Spleen (tissue), 11 donors: ENCODE data around the gene ARF1. TPM values are rescaled to one million over a fixed set of nuclear protein-coding genes. Genes with fewer than 3 reads are reported as not detected.

Source experiments
- DNase-seq: peaks from one replicate; pipeline ENCODE4 v3.0.0-alpha.2; 2020
- H3K27ac ChIP-seq, 8 donors: fragments of 200-600 bp; sonication (generic) in 7 of 8; 1 replicate in 4 of 8; 2 replicates in 4 of 8; pipeline versions ENCODE4 v1.5.0 to v1.8.0; 2016 to 2021; ENCODE audit warnings: inconsistent platforms in 4 of 8, mild to moderate bottlenecking in 4 of 8, moderate library complexity in 1 of 8
- H3K27me3 ChIP-seq, 7 donors: fragments of 200-600 bp; sonication (generic) in 6 of 7; replicated peaks in 1 of 7; 1 replicate in 4 of 7; 2 replicates in 3 of 7; pipeline versions ENCODE4 v1.5.0 to v1.8.0; 2016 to 2021; ENCODE audit warnings: inconsistent platforms in 3 of 7, mild to moderate bottlenecking in 1 of 7
- H3K36me3 ChIP-seq, 6 donors: fragments of 200-600 bp; sonication (generic) in 5 of 6; 1 replicate in 4 of 6; 2 replicates in 2 of 6; pipeline versions ENCODE4 v1.5.0 to v1.8.0; 2016 to 2021; ENCODE audit warnings: inconsistent platforms in 2 of 6
- H3K4me1 ChIP-seq, 6 donors: fragments of 200-600 bp; sonication (generic) in 5 of 6; 1 replicate in 3 of 6; 2 replicates in 3 of 6; pipeline versions ENCODE4 v1.5.0 to v1.8.0; 2016 to 2021; ENCODE audit warnings: inconsistent platforms in 3 of 6
- H3K4me3 ChIP-seq, 8 donors: fragments of 200-600 bp; sonication (generic) in 7 of 8; 1 replicate in 4 of 8; 2 replicates in 4 of 8; pipeline versions ENCODE4 v1.5.0 to v1.8.0; 2016 to 2021; ENCODE audit warnings: inconsistent platforms in 4 of 8, mild to moderate bottlenecking in 4 of 8, moderate library complexity in 2 of 8
- H3K9me3 ChIP-seq, 8 donors: fragments of 200-600 bp; sonication (generic) in 7 of 8; 1 replicate in 4 of 8; 2 replicates in 4 of 8; pipeline versions ENCODE4 v1.5.0 to v1.8.0; 2016 to 2021; ENCODE audit warnings: inconsistent platforms in 4 of 8
- POLR2A ChIP-seq, 3 donors: fragments of 450-650 bp; IDR thresholded peaks; one replicate each; pipeline ENCODE4 v1.5.1; 2017; ENCODE audit warnings: antibody characterized with exemption in 3 of 3, mild to moderate bottlenecking in 1 of 3
- POLR2AphosphoS5 ChIP-seq, 3 donors: sonication (generic); formaldehyde crosslinking; IDR thresholded peaks; one replicate each; pipeline ENCODE4 v1.5.1; 2017; ENCODE audit warnings: antibody characterized with exemption in 3 of 3
- WGBS, 5 donors: extraction: QIAGEN DNeasy Blood & Tissue Kit in 3 of 5; methylation state at CpG; one replicate each; pipeline versions ENCODE4 v1.1.5 to v1.1.7; 2013 to 2018; 5-methylcytosine and 5-hydroxymethylcytosine counted together
- intact Hi-C: fragments of 100-400 bp; cut with DNase I; formaldehyde crosslinking; loops from one replicate; pipeline ENCODE4 v1.15.0; 2023; ENCODE audit warnings: low total_unique reads
- polyA plus RNA-seq, 3 donors: library from polyadenylated mRNA; stranded (reverse); fragments of 200-250 nt; gene quantifications; one replicate each; pipeline ENCODE4 v1.2.1, GENCODE V29; 2013
- total RNA-seq, 7 donors: library from RNA; depleted of rRNA in 3 of 7; stranded (reverse); fragments of >200 nt in 3 of 7; fragmentation: NEBNext Ultra II Directional in 4 of 7; extraction: Animal tissue kit (Norgen Biotek cat#: 25700) in 4 of 7; gene quantifications; one replicate each; pipeline versions ENCODE4 v1.1.0 to v1.2.1, GENCODE V29; 2016 to 2021
- TF ChIP-seq, protein P1 (sequence below), 11 experiments: fragments of 200-600 bp in 7 of 11; fragments of 450-650 bp in 4 of 11; sonication (generic) in 4 of 11; IDR thresholded peaks in 8 of 11; conservative IDR thresholded peaks in 3 of 11; 1 replicate in 7 of 11; 2 replicates in 4 of 11; pipeline versions ENCODE4 v1.4.0 to v1.8.0; 2016 to 2021; ENCODE audit warnings: antibody characterized with exemption in 11 of 11, inconsistent platforms in 4 of 11, mild to moderate bottlenecking in 1 of 11
- donor health status: healthy with polysubstance abuse.
- donor health status: DM: no; HTN: no; CAD: no; lungs with moderate emphysema.
- donor health status: DM: no; HTN: no; CAD: no.
- donor health status: Bipolar disorder and iron deficiency.
- donor health status: healthy.
- donor health status: DM: no; HTN: no; CAD: no.
- donor health status: DM: yes; HTN: yes; CAD: no.

The ARF1 gene
- total and polyA plus RNA-seq, 10 donors, result 150 to 387 (median 324) TPM

- Histone ChIP-seq H3K36me3 (peaks cover 0 to 66% (median 35%) of the 10 kb centered on the region in 6 donors), H3K27me3 (no peaks in the 10 kb centered on the region), H3K4me1 (peaks cover 36 to 90% (median 66%) of the 10 kb centered on the region in 6 donors), H3K4me3 (no peak overlapping the region), H3K27ac (peak overlapping the region in 1 of 8 donors; percentile 99), H3K9me3 (no peaks in the 10 kb centered on the region)
- TF ChIP-seq, protein P1, sequence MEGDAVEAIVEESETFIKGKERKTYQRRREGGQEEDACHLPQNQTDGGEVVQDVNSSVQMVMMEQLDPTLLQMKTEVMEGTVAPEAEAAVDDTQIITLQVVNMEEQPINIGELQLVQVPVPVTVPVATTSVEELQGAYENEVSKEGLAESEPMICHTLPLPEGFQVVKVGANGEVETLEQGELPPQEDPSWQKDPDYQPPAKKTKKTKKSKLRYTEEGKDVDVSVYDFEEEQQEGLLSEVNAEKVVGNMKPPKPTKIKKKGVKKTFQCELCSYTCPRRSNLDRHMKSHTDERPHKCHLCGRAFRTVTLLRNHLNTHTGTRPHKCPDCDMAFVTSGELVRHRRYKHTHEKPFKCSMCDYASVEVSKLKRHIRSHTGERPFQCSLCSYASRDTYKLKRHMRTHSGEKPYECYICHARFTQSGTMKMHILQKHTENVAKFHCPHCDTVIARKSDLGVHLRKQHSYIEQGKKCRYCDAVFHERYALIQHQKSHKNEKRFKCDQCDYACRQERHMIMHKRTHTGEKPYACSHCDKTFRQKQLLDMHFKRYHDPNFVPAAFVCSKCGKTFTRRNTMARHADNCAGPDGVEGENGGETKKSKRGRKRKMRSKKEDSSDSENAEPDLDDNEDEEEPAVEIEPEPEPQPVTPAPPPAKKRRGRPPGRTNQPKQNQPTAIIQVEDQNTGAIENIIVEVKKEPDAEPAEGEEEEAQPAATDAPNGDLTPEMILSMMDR (IDR thresholded peaks at IDR 0.05 in 8 of 11, conservative IDR thresholded peaks at IDR 0.05 in 3 of 11), result no peak
- TF ChIP-seq POLR2A (IDR thresholded peaks at IDR 0.05) (no peak), POLR2AphosphoS5 (IDR thresholded peaks at IDR 0.05) (no peak)
- no peak for DNase-seq
- 91 to 94% (median 91%) methylated on average over 12 of the region's 12 CpGs for WGBS, 5 donors
- intact Hi-C loops, result no loop called here
Observed at GRCh38 chr1:228143480-228144192, 61.1 kb downstream of the ARF1 start.

DNA sequence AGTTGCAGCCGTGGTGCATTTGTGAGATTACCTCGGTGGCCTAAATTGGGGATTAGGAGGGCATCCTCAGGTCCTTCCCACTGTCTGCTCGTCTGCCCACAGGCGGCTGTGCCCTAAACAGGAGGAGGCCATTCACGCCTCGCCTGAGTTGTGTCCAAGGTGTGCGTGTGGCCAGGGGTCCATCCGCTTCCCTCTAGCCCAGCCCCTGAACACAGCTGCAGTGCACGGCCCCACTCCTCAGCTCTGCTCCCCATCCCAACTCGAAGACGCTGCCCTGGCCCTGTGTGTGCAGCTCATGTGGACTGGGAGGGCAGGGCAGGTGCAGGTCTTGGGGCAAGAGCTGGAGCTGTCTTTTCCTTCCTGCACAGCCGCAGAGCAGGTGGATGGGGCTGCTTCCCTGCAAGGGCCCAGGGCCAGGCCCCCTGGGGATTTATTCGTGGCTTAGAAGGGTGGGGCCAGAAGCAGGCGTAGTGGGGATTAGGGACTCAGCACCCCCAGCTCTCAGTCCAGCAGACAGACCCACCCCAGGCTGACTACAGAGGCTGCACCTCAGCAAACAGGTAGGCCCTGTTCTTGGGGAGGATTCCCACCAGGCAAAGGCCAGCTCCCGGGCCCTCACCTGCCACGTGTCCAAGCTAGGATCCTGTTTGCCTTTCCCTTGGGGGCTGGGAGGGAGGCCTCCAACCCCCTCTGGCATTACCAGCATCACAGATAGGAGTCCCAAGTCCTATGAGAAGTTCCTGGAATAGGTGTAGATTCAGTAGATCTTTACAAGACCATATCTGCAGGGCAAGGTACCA, 61.9 kb downstream of the ARF1 start:
- no peaks in the 10 kb centered on the region for H3K9me3 ChIP-seq
- whole genome bisulfite sequencing, 5 donors, result 70 to 84% (median 80%) methylated on average over 10 to 16 of the region's 16 CpGs
- no peak for DNase-seq
- H3K4me1 ChIP-seq, result peaks cover 43 to 90% (median 72%) of the 10 kb centered on the region in 6 donors
- no peak overlapping the region for H3K27ac ChIP-seq
- intact Hi-C loops, result no loop called here
- H3K4me3 ChIP-seq, result no peak overlapping the region
- TF ChIP-seq POLR2AphosphoS5 (IDR thresholded peaks at IDR 0.05), result peak in 1 of 3 donors; percentile 14
- no peak for TF ChIP-seq POLR2A (IDR thresholded peaks at IDR 0.05)
- H3K27me3 ChIP-seq, result no peaks in the 10 kb centered on the region
- peaks cover 0 to 74% (median 42%) of the 10 kb centered on the region in 6 donors for H3K36me3 ChIP-seq

DNA sequence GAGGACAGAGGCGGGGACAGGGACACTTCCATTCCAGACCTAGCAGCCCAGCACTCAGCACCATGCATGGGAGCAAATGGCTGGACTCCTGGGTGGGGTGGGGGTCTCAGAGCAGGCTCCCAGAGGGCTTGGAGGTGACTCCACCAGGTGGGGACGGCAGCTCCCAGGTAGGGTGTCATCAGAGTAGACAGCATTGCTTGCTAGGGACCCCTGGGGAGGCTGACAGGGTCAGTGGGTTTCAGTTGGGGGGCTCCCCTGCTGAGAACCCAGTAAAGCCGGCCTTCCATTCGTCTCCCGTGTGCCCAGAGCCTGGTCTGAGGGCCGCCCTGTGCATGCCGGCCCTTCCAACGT, 62.5 kb downstream of the ARF1 start:
- Histone ChIP-seq H3K4me1 (peaks cover 43 to 94% (median 75%) of the 10 kb centered on the region in 6 donors), H3K27me3 (no peaks in the 10 kb centered on the region), H3K4me3 (no peak overlapping the region), H3K9me3 (no peaks in the 10 kb centered on the region), H3K27ac (no peak overlapping the region), H3K36me3 (peaks cover 0 to 79% (median 45%) of the 10 kb centered on the region in 6 donors)
- TF ChIP-seq POLR2AphosphoS5 (IDR thresholded peaks at IDR 0.05) (no peak), POLR2A (IDR thresholded peaks at IDR 0.05) (no peak)
- TF ChIP-seq, protein P1 (IDR thresholded peaks at IDR 0.05 in 8 of 11, conservative IDR thresholded peaks at IDR 0.05 in 3 of 11), result no peak
- intact Hi-C loops, result no loop called here
- WGBS, 5 donors, result 88 to 96% (median 94%) methylated on average over 3 to 8 of the region's 8 CpGs
- DNase-seq, result no peak

GRCh38 chr1:228145463-228146416, 63.2 kb downstream of the ARF1 start:
- no peak for DNase-seq
- Histone ChIP-seq H3K36me3 (peaks cover 0 to 85% (median 46%) of the 10 kb centered on the region in 6 donors), H3K4me1 (peaks cover 43 to 100% (median 77%) of the 10 kb centered on the region in 6 donors), H3K9me3 (no peaks in the 10 kb centered on the region), H3K27me3 (no peaks in the 10 kb centered on the region), H3K4me3 (no peak overlapping the region), H3K27ac (no peak overlapping the region)
- TF ChIP-seq, protein P1 (IDR thresholded peaks at IDR 0.05 in 8 of 11, conservative IDR thresholded peaks at IDR 0.05 in 3 of 11), result no peak
- TF ChIP-seq POLR2AphosphoS5 (IDR thresholded peaks at IDR 0.05) (peak in 1 of 3 donors; percentile 29), POLR2A (IDR thresholded peaks at IDR 0.05) (no peak)
- WGBS, 5 donors, result 88 to 95% (median 91%) methylated on average over 28 to 31 of the region's 31 CpGs
- intact Hi-C loops, result no loop called here
